NCI-H187 (cell line): ENCODE measurements around the gene STIM2.
A peak's percentile ranks its signal among the peaks of the same experiment; 100 is the strongest.
"Not testable (repeated sequence)": the region's sequence is repeated elsewhere in the genome, so short reads cannot be mapped to it uniquely, and the experiment has no call there.

ENCODE experiments used
- DNase-seq, 2 experiments: peaks; one replicate each; lab custom pipeline; 2025; lab: John Stamatoyannopoulos, UW

The STIM2 gene

DNA sequence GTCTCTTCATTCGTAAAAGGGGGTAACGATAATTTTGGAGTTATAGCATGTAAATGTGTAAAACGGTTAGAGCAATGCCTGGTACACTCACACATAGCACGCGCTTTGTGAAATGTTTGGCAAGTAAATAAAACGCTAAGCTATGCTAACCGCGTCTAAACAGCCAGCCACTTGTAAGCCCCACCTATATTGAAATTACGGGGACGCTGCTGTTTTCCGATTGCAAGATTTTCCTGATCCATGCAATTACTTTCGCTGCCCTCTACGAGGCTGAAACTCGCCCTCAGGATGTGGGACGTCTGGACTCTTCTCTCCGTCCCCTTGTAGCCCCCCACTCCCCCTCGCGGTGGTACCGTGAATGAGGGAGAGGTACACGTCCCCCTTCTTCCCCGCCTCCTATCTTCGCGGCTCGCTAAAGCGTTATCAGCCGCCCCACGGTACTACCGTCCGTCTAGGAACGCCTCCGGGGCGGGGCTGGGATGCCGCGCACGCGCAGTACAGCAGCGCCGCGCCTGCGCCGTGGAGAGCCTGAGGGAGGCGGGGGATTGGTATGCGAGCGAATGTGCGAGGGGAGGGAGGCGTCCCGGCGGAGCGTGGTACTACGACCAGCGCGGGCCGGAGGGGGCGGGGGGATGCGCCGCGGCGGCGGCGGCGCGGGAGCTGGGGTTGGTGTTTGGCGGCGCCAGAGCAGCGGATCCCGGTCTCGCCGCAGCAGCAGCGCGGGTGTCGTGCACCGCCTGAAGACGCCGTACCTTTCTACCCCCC lies at the start of gene STIM2:
Gene STIM2, plus strand, starts transcription at position 685 of the 765 bp plus-strand sequence.
- DNase-seq, result peak; percentile 98

DNA sequence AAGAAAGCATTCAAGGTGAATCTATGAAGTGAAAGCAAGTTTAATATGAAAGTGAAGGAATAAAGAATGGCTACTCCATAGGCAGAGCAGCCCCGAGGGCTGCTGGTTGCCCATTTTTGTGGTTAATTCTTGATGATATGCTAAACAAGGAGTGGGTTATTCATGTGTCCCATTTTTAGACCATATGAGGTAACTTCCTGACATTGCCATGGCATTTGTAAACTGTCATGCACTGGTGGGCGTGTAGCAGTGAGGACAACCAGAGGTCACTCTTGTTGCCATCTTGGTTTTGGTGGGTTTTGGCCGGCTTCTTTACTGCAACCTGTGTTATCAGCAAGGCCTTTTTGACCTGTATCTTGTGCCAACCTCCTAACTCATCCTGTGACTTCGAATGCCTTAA lies 49.1 kb upstream of the STIM2 start:
- not testable (repeated sequence) for DNase-seq

DNA sequence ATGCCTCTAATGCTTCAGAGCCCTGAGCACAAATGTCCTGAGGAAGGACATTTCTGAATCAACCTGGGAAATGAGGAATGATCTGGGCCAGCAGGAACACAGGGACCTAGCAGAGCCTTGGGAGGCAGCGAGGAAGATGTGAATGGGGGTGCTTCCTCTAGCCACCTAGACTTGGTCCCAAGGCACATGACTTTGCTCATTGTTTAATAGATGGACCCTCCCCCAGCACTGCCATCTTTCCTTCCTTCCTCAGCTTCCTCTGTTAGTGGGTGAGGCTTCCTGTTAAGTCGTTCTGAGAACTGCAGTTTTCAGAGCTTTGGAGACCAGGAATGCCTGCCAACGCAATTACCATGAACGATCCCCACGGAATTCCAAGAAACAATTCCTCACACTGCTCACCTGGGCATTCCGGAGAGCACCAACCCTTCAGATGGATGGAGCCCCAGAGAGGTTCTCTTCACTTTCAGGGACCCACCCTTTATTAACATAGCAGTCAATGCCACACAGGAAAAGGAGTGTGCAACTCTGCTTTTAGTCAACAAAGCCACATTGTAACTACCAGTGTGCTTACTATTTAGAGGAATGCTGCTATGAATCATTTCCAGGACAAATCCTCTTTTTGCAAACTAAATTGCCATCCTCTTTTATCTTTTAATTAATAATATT lies 48.5 kb upstream of the STIM2 start:
- DNase-seq, result no peak

DNA sequence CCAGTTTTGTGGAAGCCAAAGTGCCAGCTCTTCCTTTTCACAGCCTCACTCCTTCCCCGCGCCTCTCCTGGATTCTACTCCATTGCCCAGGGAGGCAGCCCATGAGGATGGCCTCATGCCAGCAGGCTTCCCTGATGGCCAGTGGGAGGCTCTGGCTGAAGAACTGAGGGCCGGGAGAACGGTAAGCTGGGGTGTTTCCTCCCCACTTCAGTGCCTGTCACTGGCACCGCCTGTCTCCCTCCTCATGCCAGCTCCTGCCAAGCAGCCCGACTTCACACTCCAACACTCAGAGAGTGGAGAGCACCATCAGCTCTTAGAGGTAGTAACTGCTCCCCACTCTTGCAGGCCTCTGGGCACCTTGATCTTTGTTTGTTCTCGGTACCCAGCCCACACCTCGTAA lies 46.9 kb upstream of the STIM2 start:
- DNase-seq, result no peak

DNA sequence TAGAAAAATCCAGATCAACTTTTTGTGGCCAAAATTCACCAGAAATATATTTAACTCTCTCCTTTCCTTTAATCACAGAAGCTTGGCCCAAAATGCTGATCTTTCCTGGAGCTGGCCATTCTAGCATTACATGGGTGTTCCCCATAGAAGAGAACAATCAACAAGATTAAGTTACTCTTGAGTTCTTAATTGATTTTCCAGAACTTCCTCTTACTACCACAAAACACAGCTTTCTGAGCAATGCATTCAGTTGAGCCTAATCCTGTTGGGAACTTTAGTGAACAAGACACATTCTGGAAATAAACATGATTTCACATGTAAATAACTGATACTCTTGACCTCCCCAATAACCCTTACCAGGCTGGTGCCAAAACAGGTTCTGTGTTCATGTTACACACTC lies 45.4 kb upstream of the STIM2 start:
- DNase-seq, result no peak

DNA sequence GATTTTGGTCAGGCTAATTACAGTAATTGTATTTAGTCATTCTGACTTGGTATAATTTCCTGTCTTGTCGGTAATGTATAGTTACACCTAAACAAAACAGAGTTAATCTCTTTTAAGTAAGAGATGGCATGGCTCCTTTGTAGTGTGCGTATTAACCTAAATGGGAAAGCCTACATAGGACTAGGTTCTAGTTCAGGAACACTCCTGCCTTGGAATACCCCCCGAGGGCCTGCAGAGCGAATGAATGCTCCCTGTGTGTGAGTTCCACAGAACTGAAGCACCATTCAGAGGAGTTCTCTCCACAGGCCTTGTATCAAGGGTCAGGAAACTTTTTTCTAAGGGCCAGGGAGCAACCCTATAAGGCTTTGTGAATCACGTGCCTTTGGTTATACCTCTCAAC lies 44.9 kb upstream of the STIM2 start:
- DNase-seq, result no peak

DNA sequence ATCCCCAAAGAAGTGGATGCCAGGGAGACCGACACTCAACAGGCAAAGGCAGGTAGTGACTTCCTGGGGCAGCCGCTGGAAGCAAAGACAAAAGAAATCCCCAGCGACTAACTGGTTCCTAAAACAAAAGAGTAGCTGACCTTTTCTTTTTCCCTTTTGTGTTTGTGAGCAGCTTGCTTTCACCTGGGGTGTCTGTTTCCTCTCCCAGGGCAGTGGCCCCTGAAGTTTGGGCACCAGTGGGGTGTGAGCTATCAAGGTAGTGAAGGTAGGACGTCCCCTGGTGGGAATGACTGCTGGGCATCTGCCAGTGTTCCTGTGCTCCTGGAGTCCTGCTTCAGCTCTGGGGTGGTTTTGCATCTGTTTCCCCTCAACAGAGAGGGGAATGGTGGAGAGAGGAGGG lies 41.6 kb upstream of the STIM2 start:
- no peak for DNase-seq

DNA sequence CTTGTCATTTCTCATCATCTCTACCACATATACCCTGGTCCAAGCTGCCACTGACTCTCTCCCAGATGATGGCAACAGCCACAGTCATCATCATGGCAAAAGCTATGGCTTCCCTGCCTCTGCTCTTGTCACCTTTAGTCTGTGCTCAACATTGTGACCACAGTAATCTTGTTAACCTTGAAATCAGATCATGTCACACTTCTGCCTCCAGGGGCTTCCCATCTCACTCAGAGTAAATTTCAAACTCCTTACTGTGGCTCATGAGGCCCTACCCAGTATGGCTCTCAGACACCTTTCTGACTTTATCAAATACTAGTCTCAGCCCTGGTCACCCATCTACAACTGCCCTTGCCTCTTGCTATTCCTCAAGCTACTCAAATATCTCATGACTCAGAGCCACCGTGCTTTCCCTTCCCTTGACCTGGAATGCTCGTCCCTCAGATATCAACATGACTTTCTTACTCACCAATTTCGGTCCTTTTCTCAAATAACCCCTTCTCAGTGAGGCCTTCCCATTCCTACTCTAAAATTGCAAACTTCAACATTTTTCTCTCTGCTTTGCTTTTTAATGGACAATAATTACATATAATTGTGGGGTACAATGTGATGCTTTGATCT lies 41.1 kb upstream of the STIM2 start:
- no peak for DNase-seq

DNA sequence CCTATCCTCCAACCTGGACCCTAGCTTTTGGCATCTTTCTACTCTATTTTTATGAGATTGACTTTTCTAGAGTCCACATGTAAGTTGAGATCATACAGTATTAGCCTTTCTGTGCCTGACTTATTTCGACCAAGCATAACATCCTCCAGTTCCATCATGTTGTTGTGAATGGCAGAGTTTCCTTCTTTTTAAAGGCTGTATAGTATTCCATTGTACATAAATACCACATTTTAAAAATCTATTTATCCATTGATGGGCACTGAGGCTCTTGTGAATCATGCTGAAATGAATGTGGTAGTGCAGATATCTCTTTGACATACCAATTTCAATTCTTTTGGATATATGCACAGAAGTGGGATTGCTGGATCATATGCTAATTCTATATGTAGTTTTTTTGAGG lies 40.3 kb upstream of the STIM2 start:
- no peak for DNase-seq

DNA sequence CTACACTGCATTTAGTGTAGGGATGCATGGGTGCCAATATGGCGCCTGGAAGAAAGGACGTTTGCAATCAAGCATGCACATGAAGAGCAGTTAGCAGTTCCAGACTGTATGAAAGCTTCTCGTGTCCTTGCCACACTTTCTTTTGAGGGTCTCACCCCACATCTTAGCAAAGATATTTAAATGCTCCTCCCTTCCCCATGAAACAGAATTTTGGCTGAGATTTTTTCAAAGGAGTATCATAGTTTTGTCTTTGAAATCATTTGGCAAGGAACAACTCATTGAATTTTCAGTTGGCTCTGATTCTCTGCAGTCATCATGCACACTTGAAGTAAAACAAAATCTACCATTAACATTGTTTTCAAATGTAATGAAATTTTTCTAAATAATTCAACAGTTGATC lies 39.6 kb upstream of the STIM2 start:
- DNase-seq, result no peak

DNA sequence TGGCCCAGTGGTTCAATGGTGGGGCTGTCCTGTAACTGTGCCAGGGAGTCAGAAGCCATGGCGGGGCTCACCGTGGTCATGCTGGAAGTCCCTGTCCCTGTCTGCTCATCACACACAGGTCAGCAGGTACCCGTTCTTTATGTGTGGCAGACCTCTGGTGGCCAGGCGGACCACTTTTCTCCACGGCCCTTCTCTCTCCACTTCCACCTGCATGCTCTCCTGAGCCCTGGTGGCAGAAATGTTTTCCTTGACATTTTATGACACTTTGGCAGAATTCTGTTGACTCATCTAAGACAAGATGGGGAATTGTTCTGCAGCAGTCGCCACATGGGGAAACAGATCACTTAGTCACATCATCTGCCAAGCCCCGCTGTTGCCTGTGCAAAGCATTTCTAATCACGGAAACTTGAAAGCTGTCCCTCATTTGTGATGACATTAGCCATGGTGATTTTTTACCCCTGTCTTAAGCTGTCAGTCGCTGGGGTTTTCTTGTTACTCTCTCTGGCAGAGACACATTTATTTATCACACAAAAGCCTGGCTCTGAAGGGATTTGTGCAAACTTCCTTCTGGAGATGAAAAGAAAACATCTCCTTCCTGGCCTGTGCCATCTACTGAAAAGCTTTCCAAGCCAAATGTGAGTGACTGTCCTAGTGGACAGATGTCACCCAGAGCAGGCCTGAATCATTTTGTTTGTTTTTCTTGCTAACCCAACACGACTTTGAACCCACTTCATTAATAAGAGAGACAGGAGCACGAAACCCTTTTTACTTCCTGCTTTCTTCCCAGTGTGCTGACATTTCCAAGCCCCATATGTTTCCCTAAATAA lies 38.8 kb upstream of the STIM2 start:
- DNase-seq, result no peak

DNA sequence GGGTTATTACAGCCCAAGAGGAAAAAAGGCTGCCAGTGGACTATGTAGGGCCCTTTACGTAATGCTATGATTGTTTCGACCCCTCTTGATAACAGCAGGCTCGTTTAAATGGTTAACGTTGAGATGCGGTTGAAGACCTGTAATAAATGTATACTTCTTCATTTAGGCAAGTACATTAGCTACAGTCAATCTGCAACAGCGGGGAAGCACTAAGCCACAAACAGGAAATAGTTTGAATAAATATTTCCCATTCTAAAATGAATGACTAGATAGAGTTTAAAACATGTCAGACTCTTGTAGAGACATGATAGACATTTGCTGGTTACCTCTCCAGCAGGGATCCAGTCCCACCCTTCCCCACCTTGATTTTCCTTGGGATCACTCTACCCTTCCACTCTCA lies 38.1 kb upstream of the STIM2 start:
- DNase-seq, result no peak

DNA sequence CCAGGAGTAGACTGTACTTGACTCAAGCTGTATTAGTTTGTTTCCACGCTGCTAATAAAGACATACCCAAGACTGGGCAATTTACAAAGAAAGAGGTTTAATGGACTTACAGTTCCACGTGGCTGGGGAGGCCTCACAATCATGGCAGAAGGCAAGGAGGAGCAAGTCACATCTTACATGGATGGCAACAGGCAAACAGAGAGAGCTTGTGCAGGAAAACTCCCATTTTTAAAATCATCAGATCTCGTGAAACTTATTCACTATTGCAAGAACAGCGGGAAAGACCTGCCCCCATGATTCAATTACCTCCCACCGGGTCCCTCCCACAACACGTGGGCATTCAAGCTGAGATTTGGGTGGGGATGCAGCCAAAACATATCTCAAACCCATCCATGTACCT lies 37.7 kb upstream of the STIM2 start:
- not testable (repeated sequence) for DNase-seq

DNA sequence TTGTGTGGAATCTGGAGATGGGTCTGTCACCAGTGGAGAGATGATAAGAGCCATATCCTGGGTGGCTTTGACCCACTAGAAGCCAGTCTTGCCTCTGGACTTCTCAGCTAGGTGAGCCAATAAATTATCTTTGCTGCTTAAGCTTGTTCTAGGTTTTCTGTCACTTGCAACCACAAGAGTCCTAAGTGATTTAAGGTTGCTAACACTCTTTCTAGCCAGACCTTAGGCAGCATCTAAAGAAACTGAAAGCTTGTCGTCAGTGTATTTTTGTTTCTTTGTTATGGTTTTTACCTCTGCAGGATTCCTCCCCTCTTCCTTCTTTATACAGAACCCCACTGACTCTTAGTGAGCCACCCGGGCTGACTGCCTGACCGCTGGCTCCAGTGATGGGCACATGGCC lies 37.1 kb upstream of the STIM2 start:
- no peak for DNase-seq

DNA sequence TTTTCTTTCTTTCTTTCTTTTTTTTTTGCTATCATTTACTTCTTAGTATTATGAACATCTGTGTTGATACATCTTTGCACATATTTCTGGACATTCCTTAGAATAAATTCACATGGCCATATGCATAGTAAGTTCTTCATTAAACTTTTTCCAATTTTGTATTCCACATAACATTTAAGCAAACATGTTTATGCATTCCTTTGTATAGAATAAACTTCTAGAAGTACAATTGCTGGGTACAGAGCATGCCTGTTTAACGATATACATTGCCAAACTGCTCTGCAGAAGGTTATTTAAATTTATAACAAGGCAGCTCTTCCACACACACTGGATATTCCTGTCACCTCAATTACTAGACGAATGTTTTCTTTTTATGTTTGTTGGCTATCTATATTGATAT lies 36.0 kb upstream of the STIM2 start:
- DNase-seq, result no peak

DNA sequence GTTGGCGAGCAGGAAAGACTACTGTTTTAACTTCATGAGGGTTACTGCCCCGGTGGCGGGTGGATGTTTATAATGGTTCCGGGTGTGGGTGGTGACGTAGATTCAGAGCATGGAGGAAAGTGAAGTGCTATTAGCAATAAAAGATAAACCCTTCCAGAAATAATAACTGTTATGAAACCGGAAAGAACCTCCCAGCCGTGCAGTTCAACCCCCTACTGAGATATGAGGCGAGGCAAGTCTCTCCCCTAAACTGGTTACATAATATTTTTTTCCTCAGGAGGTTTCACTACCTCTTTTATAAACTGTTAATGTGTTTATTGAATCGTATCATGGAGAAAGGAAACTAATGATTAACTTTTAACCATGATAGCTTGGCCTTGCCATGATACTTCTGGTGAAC lies 33.9 kb upstream of the STIM2 start:
- DNase-seq, result no peak

DNA sequence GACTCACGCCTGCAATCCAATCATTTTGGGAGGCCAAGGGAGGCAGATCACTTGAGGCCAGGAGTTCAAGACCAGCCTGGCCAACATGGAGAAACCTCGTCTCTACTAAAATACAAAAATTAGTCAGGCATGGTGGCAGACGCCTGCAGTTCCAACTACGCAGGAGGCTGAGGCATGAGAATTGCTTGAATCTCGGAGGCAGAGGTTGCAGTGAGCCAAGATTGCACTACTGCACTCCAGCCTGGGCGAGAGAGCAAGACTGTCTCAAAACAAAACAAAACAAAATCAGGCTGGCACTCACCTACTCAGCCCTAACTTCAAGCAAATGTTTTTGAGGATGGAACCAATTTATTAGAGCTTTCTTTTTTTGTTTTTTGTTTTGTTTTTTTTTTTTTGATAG lies 33.3 kb upstream of the STIM2 start:
- not testable (repeated sequence) for DNase-seq

DNA sequence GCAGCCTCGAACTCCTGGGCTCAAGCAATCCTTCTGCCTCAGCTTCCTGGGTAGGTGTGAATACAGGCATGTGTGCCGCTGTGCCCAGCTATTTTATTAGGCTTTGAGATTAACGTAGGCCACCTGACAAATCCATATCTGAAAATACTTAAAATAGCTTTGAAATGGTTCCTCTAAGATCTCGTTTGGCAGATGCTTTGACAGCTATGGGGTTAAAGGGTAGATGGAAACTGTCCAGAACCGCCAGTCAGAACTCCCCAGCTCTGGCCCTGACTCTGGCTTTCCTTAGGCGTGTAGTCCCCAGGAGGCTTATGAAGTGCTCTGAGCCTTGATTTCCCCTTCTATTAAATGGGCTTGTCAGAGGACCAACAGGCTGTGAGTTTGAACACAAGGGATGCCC lies 32.8 kb upstream of the STIM2 start:
- no peak for DNase-seq

DNA sequence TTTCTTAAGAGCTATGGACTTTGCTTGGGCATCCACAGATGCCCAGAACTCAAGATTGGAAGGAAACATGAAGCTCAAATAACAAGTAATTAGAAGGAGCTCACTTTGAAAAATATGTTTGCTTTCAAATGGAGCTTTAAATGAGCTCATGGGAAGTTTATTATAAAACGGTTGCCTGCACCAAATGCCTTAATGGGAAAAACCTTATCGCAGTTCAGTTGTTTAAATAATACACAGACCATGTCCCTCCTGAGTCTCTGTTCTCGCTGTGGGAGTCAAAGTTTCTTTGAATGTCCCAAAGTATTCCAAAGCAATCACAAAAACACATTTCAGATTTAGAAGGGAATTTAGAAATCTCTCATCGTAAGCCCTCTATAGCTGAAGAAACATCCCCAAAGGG lies 31.6 kb upstream of the STIM2 start:
- DNase-seq, result no peak

DNA sequence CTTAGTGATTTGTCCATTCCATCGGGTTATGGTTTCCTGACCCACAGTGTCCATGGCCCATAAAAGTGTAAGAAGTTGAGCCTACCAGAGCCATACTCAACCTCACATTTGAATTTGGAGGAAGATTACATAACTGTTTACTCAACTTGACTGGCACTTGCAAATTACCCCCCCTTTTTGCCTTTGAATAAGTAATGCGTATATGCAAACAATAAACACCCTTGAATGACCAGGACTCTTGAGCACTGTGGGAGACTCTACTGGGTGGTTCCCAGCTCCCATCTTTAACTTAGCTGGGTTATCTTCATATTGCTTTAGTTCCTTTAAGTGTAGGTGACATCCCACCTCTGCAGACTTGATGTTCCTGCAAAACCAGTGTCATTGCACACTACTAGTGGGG lies 30.6 kb upstream of the STIM2 start:
- no peak for DNase-seq

DNA sequence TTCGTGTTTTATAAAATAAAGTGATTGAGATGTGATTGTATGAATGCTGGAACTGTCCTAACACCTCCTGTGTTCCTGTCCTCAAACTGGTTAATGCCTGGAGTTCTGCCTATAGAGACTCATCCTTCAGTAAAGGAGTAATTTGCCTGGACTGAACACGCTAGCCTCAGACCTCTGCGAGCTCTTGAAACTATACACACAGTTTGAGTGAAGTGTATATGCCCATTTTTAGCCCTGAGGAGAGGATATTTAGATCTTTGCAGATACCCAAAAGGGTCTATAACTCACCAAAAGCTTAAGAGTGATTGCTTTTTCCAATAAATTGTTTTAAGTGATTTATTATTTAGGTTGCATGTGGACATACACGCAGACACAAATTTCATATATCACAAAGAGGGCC lies 29.9 kb upstream of the STIM2 start:
- no peak for DNase-seq

DNA sequence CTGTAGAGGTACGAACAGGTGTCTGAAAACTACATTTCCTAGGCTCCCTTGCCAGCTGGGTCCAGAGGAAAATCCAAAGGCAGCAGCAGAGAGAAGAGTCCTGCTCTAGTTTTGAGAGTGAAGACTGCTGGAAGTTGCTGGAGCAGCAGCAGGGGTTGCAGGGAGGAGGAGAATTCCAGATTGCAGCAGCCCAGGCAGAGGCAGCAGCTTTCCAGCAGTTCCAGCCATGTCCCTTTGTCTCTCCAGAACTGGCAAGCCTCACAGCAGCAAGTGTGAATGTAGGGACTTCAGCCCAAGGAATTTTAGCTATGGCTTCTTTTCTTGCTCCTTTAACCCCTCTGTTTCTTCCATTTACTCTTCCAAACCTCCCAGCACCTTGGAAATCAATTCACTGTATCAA lies 24.1 kb upstream of the STIM2 start:
- no peak for DNase-seq
